GM23338 (cell line): ENCODE measurements around the gene TMEM14A. TPM values are rescaled to one million over a fixed set of nuclear protein-coding genes. Genes with fewer than 3 reads are reported as not detected.

Experiments used
- ATAC-seq: fragments of 200-7000 bp; cut with Tn5 transposase; 3 replicates; pipeline ENCODE4 v1.9.1; 2020
- DNase-seq: peaks from one replicate; pipeline ENCODE4 v3.0.0-alpha.2; 2015; ENCODE audit warnings: low spot score
- H2AFZ ChIP-seq: fragments of 200-600 bp; sonication (generic); 2 replicates; pipeline ENCODE4 v1.8.0; 2016; ENCODE audit warnings: antibody characterized with exemption, mild to moderate bottlenecking, moderate library complexity
- H3F3A ChIP-seq: fragments of 200-600 bp; sonication (generic); replicated peaks from 2 replicates; pipeline ENCODE4 v1.8.0; 2017; ENCODE audit warnings: antibody characterized with exemption, mixed run types, low read depth
- H3K27ac ChIP-seq: fragments of 200-600 bp; sonication (generic); 2 replicates; pipeline ENCODE4 v1.6.1; 2016; ENCODE audit warnings: low read depth
- H3K27me3 ChIP-seq: fragments of 200-600 bp; sonication (generic); 2 replicates; pipeline ENCODE4 v1.8.0; 2016; ENCODE audit warnings: mild to moderate bottlenecking, mixed run types, moderate library complexity; ENCODE audit not compliant: insufficient read depth
- H3K36me3 ChIP-seq: fragments of 200-600 bp; sonication (generic); 2 replicates; pipeline ENCODE4 v1.8.0; 2016; ENCODE audit warnings: mild to moderate bottlenecking; ENCODE audit not compliant: insufficient read depth
- H3K4me1 ChIP-seq: fragments of 200-600 bp; sonication (generic); 2 replicates; pipeline ENCODE4 v1.8.0; 2016; ENCODE audit warnings: mild to moderate bottlenecking, moderate library complexity; ENCODE audit not compliant: insufficient read depth
- H3K4me2 ChIP-seq: fragments of 200-600 bp; sonication (generic); 2 replicates; pipeline ENCODE4 v1.7.1; 2017; ENCODE audit warnings: mixed run types
- H3K4me3 ChIP-seq: fragments of 200-600 bp; sonication (generic); 2 replicates; pipeline ENCODE4 v1.6.1; 2016; ENCODE audit warnings: mixed run types
- H3K79me2 ChIP-seq: fragments of 200-600 bp; sonication (generic); replicated peaks from 2 replicates; pipeline ENCODE4 v1.8.0; 2017; ENCODE audit warnings: mild to moderate bottlenecking; ENCODE audit not compliant: insufficient read depth
- H3K9me2 ChIP-seq: fragments of 200-600 bp; sonication (generic); 2 replicates; pipeline ENCODE4 v1.8.0; 2017; ENCODE audit not compliant: insufficient read depth
- H4K20me1 ChIP-seq: fragments of 200-600 bp; sonication (generic); replicated peaks from 2 replicates; pipeline ENCODE4 v1.8.0; 2017; ENCODE audit warnings: mild to moderate bottlenecking; ENCODE audit not compliant: insufficient read depth
- H3K27ac Mint-ChIP-seq: 2 replicates; pipeline ENCODE4 v1.8.0; 2020; ENCODE audit warnings: inconsistent platforms, mild to moderate bottlenecking, moderate library complexity, mixed read lengths
- H3K27me3 Mint-ChIP-seq: 3 replicates; pipeline ENCODE4 v1.8.0; 2022; ENCODE audit warnings: low read depth, mild to moderate bottlenecking, moderate library complexity, mixed read lengths, inconsistent platforms; ENCODE audit not compliant: insufficient read depth, poor library complexity
- H3K36me3 Mint-ChIP-seq: 3 replicates; pipeline ENCODE4 v1.8.0; 2021; ENCODE audit warnings: low read depth, mild to moderate bottlenecking, inconsistent platforms, moderate library complexity, mixed read lengths
- H3K4me1 Mint-ChIP-seq: 3 replicates; pipeline ENCODE4 v1.8.0; 2020; ENCODE audit warnings: mild to moderate bottlenecking, inconsistent platforms, mixed read lengths
- H3K4me3 Mint-ChIP-seq: 3 replicates; pipeline ENCODE4 v1.8.0; 2021; ENCODE audit warnings: moderate library complexity, mild to moderate bottlenecking, inconsistent platforms, mixed read lengths
- H3K9me3 Mint-ChIP-seq: 3 replicates; pipeline ENCODE4 v1.8.0; 2020; ENCODE audit warnings: moderate library complexity, mild to moderate bottlenecking, inconsistent platforms, mixed read lengths
- CREB1 ChIP-seq: fragments of 250-450 bp; sonication (Bioruptor Pico); IDR thresholded peaks from 2 replicates; pipeline ENCODE4 v1.5.0; 2020; ENCODE audit warnings: low read depth, mild to moderate bottlenecking, moderate library complexity
- ETS1 ChIP-seq: IDR thresholded peaks from 2 replicates; pipeline ENCODE4 v1.6.1; 2016; ENCODE audit warnings: antibody characterized with exemption
- EZH2 ChIP-seq: fragments of 200-600 bp; sonication (generic); IDR thresholded peaks from one replicate; pipeline ENCODE4 v1.8.0; 2017; ENCODE audit warnings: antibody characterized with exemption, mild to moderate bottlenecking, low read depth; ENCODE audit not compliant: unreplicated experiment
- EZH2phosphoT487 ChIP-seq: fragments of 200-600 bp; sonication (generic); IDR thresholded peaks from one replicate; pipeline ENCODE4 v1.8.1; 2018; ENCODE audit warnings: antibody characterized with exemption; ENCODE audit not compliant: unreplicated experiment
- NANOG ChIP-seq: IDR thresholded peaks from 2 replicates; pipeline ENCODE4 v1.6.1; 2016; ENCODE audit warnings: antibody characterized with exemption, borderline replicate concordance
- STAT1 ChIP-seq: IDR thresholded peaks from one replicate; pipeline ENCODE4 v1.6.1; 2016; ENCODE audit warnings: antibody characterized with exemption; ENCODE audit not compliant: unreplicated experiment
- ZNF114 ChIP-seq: fragments of 250-450 bp; sonication (Bioruptor Pico); IDR thresholded peaks from 2 replicates; pipeline ENCODE4 v1.5.0; 2020; ENCODE audit warnings: mild to moderate bottlenecking, moderate library complexity
- ZNF331 ChIP-seq: fragments of 250-450 bp; sonication (Bioruptor Pico); IDR thresholded peaks from 2 replicates; pipeline ENCODE4 v1.5.0; 2020; ENCODE audit warnings: low read depth, mild to moderate bottlenecking, moderate library complexity
- polyA plus RNA-seq: library from polyadenylated mRNA; unstranded; fragments of >200 nt; fragmentation: Nextera tagmentation; extraction: Ambion mirVana; gene quantifications from 2 replicates; pipeline ENCODE4 v1.2.1, GENCODE V29; 2016
- total RNA-seq: library from RNA; depleted of rRNA; stranded (reverse); fragments of >200 nt; shearing (Covaris generic); gene quantifications from 2 replicates; pipeline ENCODE4 v1.2.3, GENCODE V29; 2014
- TF ChIP-seq, protein P1 (sequence below), 2 experiments: fragments of 200-600 bp in 1 of 2; sonication (generic) in 1 of 2; conservative IDR thresholded peaks; 2 replicates each; pipeline versions ENCODE4 v1.5.1 to v1.6.1; 2016 to 2017; ENCODE audit warnings: antibody characterized with exemption in 2 of 2, low read depth in 2 of 2, mild to moderate bottlenecking in 2 of 2, moderate library complexity in 1 of 2
- TF ChIP-seq, protein P2 (sequence below): fragments of 250-450 bp; sonication (Bioruptor Pico); IDR thresholded peaks from 2 replicates; pipeline ENCODE4 v1.5.0; 2020; ENCODE audit warnings: mild to moderate bottlenecking, moderate library complexity

Gene TMEM14A
- total and polyA plus RNA-seq, 2 experiments from 2014 or later: 13.9 to 36.0 TPM

DNA sequence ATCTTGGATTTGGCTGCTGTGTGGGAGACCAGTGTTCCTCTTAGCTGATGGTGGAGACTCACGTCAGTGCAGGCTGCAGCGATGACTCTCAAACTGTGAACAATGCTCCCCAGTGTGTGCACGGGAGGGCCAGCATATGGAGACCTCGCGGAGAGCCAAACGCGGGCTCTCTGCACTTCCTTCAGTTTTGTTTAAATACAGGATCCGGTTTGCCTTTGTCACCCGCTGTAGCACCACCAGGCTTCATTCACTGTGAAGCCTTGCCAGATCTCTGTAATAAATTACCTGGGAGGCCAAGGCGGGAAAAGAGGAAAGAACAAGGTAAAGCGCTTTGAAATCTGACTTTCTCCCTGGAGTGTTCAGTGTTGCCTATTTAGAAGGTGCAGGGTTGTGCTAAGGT, 30.7 kb upstream of the TMEM14A start:
- no peak overlapping the region for H3K27ac ChIP-seq
- H3K9me2 ChIP-seq: no peaks in the 10 kb centered on the region
- H3K4me1 Mint-ChIP-seq: peaks cover 3% of the 10 kb centered on the region; the same call in 2 of the 3 replicates
- H3K27me3 ChIP-seq: no peaks in the 10 kb centered on the region
- H3K4me3 Mint-ChIP-seq: no peak overlapping the region
- H3K27ac Mint-ChIP-seq: no peak overlapping the region
- H3K27me3 Mint-ChIP-seq: peaks cover 4% of the 10 kb centered on the region
- H2AFZ ChIP-seq: peak overlapping the region; percentile 98
- no peaks in the 10 kb centered on the region for H4K20me1 ChIP-seq
- H3K4me1 ChIP-seq: no peaks in the 10 kb centered on the region
- H3F3A ChIP-seq: no peaks in the 10 kb centered on the region
- no peaks in the 10 kb centered on the region for H3K36me3 ChIP-seq
- TF ChIP-seq EZH2 (no peak), STAT1 (no peak), ZNF331 (CRISPR knock-in tag) (no peak), NANOG (no peak)
- no peaks in the 10 kb centered on the region for H3K36me3 Mint-ChIP-seq
- no peak overlapping the region for H3K4me2 ChIP-seq
- no peak for DNase-seq
- H3K79me2 ChIP-seq: no peaks in the 10 kb centered on the region
- peak; percentile 73 for ATAC-seq
- no peak overlapping the region for H3K4me3 ChIP-seq
- peaks cover 2% of the 10 kb centered on the region; the same call in 1 of the 3 replicates for H3K9me3 Mint-ChIP-seq

GRCh38 chr6:52640916-52641315, 30.0 kb upstream of the TMEM14A start:
- Histone ChIP-seq H3K36me3 (no peaks in the 10 kb centered on the region; the same call in 1 of the 2 replicates), H3F3A (no peaks in the 10 kb centered on the region), H3K27me3 (no peaks in the 10 kb centered on the region), H3K4me2 (no peak overlapping the region), H3K4me1 (no peaks in the 10 kb centered on the region), H3K9me2 (no peaks in the 10 kb centered on the region), H4K20me1 (no peaks in the 10 kb centered on the region), H3K4me3 (no peak overlapping the region), H3K27ac (no peak overlapping the region), H3K79me2 (no peaks in the 10 kb centered on the region), H2AFZ (peak overlapping the region; percentile 98; the same call in 1 of the 2 replicates)
- Mint-ChIP-seq H3K9me3 (peaks cover 5% of the 10 kb centered on the region; the same call in 2 of the 3 replicates), H3K27me3 (peaks cover 4% of the 10 kb centered on the region), H3K36me3 (no peaks in the 10 kb centered on the region), H3K4me3 (no peak overlapping the region), H3K4me1 (no peaks in the 10 kb centered on the region), H3K27ac (no peak overlapping the region)
- DNase-seq (no peak), ATAC-seq (no peak)
- TF ChIP-seq, protein P1, sequence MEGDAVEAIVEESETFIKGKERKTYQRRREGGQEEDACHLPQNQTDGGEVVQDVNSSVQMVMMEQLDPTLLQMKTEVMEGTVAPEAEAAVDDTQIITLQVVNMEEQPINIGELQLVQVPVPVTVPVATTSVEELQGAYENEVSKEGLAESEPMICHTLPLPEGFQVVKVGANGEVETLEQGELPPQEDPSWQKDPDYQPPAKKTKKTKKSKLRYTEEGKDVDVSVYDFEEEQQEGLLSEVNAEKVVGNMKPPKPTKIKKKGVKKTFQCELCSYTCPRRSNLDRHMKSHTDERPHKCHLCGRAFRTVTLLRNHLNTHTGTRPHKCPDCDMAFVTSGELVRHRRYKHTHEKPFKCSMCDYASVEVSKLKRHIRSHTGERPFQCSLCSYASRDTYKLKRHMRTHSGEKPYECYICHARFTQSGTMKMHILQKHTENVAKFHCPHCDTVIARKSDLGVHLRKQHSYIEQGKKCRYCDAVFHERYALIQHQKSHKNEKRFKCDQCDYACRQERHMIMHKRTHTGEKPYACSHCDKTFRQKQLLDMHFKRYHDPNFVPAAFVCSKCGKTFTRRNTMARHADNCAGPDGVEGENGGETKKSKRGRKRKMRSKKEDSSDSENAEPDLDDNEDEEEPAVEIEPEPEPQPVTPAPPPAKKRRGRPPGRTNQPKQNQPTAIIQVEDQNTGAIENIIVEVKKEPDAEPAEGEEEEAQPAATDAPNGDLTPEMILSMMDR (conservative IDR thresholded peaks at IDR 0.05; ENCODE audit: low read depth in 2 of 2): no peak
- TF ChIP-seq, protein P2, sequence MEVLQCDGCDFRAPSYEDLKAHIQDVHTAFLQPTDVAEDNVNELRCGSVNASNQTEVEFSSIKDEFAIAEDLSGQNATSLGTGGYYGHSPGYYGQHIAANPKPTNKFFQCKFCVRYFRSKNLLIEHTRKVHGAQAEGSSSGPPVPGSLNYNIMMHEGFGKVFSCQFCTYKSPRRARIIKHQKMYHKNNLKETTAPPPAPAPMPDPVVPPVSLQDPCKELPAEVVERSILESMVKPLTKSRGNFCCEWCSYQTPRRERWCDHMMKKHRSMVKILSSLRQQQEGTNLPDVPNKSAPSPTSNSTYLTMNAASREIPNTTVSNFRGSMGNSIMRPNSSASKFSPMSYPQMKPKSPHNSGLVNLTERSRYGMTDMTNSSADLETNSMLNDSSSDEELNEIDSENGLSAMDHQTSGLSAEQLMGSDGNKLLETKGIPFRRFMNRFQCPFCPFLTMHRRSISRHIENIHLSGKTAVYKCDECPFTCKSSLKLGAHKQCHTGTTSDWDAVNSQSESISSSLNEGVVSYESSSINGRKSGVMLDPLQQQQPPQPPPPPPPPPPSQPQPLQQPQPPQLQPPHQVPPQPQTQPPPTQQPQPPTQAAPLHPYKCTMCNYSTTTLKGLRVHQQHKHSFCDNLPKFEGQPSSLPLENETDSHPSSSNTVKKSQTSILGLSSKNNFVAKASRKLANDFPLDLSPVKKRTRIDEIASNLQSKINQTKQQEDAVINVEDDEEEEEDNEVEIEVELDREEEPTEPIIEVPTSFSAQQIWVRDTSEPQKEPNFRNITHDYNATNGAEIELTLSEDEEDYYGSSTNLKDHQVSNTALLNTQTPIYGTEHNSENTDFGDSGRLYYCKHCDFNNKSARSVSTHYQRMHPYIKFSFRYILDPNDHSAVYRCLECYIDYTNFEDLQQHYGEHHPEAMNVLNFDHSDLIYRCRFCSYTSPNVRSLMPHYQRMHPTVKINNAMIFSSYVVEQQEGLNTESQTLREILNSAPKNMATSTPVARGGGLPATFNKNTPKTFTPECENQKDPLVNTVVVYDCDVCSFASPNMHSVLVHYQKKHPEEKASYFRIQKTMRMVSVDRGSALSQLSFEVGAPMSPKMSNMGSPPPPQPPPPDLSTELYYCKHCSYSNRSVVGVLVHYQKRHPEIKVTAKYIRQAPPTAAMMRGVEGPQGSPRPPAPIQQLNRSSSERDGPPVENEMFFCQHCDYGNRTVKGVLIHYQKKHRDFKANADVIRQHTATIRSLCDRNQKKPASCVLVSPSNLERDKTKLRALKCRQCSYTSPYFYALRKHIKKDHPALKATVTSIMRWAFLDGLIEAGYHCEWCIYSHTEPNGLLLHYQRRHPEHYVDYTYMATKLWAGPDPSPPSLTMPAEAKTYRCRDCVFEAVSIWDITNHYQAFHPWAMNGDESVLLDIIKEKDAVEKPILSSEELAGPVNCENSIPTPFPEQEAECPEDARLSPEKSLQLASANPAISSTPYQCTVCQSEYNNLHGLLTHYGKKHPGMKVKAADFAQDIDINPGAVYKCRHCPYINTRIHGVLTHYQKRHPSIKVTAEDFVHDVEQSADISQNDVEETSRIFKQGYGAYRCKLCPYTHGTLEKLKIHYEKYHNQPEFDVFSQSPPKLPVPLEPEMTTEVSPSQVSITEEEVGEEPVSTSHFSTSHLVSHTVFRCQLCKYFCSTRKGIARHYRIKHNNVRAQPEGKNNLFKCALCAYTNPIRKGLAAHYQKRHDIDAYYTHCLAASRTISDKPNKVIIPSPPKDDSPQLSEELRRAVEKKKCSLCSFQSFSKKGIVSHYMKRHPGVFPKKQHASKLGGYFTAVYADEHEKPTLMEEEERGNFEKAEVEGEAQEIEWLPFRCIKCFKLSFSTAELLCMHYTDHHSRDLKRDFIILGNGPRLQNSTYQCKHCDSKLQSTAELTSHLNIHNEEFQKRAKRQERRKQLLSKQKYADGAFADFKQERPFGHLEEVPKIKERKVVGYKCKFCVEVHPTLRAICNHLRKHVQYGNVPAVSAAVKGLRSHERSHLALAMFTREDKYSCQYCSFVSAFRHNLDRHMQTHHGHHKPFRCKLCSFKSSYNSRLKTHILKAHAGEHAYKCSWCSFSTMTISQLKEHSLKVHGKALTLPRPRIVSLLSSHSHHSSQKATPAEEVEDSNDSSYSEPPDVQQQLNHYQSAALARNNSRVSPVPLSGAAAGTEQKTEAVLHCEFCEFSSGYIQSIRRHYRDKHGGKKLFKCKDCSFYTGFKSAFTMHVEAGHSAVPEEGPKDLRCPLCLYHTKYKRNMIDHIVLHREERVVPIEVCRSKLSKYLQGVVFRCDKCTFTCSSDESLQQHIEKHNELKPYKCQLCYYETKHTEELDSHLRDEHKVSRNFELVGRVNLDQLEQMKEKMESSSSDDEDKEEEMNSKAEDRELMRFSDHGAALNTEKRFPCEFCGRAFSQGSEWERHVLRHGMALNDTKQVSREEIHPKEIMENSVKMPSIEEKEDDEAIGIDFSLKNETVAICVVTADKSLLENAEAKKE (CRISPR knock-in tag): no peak
- TF ChIP-seq ZNF331 (CRISPR knock-in tag): no peak
- TF ChIP-seq EZH2: no peak
- no peak for TF ChIP-seq STAT1
- no peak for TF ChIP-seq CREB1 (CRISPR knock-in tag)
- TF ChIP-seq ZNF114 (CRISPR knock-in tag): no peak
- no peak for TF ChIP-seq EZH2phosphoT487
- TF ChIP-seq ETS1: no peak
